ELF-1 (cell line): ENCODE data around the gene PSTPIP2.
"Not testable (repeated sequence)": the region's sequence is repeated elsewhere in the genome, so short reads cannot be mapped to it uniquely, and the experiment has no call there.

ENCODE experiments used
- DNase-seq: peaks from one replicate; pipeline ENCODE4 v3.0.0-alpha.2; 2016; ENCODE audit warnings: low read depth, low spot score

PSTPIP2 gene

DNA sequence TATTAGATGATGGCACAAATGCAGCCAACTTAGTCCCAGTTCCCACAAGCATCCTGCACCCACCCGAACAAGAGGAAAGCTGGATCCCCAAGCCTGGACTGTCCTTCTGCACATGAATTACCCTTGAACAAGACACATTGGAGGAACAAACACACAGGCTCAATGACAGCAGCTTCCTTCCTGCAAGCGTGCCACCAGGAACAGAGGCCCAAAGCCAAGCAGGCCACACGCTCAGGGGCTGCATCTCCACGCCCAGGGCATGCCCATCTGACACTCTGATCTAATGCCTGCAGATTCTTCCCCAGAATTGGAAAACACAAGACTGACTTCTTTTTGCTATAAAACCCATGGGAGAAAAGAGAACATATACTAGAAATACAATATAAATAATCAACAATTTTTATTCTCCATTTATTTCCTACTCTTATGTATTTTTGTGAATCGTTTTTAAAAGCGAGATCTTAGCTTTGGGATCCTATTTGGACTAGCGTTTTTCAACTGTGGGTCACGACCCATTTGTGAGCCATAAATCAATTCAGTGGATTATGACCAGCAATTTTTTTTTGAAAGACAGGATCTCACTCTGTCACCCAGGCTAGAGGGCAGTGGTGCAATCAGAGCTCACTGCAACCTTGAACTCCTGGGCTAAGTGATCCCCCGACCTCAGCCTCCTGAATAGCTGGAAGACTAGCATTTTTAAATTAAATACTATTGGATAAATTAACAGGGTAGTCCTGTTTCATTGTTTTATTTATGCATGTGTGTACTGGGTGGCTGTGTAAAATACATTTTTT, 34.4 kb downstream of the PSTPIP2 start:
- DNase-seq = no peak

- no peak for DNase-seq
Observed at GRCh38 chr18:46035696-46036680, 36.1 kb downstream of the PSTPIP2 start.

GRCh38 chr18:46034230-46034629, 37.8 kb downstream of the PSTPIP2 start:
- DNase-seq = no peak

- no peak for DNase-seq
Observed at GRCh38 chr18:46031741-46032140, 40.3 kb downstream of the PSTPIP2 start.

DNA sequence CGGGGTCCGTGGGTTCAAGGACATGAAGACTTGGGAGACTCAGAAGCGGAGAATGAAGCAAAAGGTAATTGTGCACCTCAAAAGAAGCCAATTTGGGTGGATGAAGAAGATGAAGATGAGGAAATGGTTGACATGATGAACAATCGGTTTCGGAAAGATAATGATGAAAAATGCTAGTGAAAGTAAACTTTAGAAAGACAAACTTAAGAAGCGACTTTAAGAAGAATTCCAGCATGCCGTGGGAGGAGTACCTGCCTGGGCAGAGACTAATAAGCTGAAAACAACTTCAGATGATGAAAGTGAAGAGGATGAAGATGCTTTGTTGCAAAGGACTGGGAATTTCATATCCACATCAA, 43.5 kb downstream of the PSTPIP2 start:
- DNase-seq = no peak

DNA sequence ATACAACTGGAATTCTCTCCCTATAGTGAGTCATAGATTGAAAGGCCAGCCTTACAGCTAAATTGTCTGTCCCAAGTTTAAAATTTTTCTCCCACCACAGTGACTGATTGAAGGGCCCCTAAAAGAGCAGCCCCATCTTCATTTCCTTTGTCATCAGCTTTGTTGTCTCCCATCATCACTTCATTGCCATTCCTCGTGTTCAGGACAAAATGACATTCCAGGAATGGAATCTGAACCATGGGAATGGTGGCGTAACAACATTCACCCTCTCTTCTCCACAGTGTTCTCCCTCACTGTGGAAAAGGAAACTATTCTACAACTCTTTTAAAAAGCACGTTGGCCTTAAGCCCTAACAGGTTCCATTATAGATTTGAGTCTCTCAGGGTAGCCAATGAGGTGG, 52.1 kb downstream of the PSTPIP2 start:
- DNase-seq = no peak

DNA sequence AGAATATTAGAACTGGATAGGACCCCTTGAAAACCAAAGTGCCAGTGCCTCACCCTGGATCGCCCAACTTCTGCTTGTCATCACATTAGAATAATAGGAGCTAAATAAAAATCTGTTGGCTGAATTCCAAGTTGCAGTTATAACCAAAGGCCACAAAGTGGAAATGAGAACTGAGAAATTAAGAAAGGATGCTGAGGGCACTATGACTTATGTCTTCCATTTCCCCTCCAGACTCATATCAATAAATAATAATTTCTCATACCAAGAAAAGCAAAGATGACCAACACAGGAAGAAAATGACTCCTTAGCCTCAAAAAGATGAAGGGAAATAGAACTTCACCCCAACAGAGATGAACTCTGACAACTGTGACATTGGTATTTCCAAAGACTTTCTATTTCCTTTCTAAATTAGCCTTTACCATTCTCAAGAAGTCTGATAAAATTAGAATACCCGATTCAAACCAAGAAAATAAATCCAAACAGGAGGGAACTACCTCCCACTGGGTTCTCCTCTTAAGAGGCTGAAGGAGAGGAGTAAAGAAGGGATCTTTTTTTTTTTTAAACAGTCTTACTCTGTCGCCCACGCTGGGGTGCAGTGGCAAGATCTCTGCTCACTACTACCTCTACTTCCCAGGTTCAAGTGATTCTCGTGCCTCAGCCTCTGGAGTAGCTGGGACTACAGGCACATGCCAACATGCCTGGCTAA, 58.4 kb downstream of the PSTPIP2 start:
- DNase-seq = no peak

GRCh38 chr18:46010676-46011075, 61.4 kb downstream of the PSTPIP2 start:
- DNase-seq = no peak

DNA sequence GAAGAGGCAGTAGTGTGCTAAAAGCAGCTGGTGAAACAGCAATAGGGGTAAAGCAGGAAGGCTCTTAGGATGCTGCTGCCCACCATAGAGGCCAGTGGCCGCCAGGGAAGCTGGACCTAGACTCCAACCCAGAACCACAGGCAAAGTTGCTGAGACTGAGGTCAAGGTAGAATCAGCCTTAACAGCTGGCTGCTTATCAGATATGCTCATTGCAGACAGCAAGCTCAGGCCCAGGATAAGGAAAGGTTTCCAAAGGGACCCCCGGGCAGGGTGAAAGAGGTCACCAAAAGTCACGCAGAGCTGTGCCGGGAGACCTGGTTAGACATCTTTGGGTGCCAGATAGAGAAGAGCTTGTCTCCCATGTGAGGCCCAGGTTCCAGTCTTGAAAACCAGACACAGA, 62.0 kb downstream of the PSTPIP2 start:
- DNase-seq = no peak

DNA sequence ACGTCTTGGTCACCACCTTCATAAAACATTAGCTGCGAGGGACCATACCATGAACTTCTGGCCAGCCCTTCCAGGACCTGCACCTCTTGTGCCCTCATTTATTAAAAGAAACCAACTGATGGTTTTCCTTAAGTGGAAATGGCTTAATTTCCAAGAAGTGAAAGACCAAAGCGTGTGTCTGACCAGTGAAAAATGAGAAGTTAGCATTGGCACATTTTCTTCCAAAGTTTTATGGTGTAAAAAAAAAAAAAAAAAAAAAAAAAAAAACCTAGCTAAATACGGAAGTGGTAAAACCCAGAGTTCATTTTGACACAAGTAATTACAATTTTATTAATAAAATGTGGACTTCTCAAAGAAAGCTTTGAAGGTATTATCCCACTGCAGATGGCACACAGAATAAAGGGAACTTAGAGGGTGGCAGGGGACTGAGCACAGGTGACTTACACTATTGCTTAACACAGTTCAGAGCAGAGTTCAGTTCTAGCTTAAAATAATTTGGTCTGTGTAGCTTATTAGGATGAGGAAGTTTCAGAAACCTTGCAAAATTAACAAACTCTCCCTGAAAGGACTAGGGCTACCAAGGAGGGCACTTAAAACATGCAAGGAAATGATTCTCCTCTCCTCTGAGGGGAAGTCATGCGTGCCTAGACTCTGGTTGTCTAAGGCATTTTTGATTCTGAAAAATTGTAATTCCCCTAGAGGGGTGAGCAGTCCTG, 62.8 kb downstream of the PSTPIP2 start:
- no peak for DNase-seq

DNA sequence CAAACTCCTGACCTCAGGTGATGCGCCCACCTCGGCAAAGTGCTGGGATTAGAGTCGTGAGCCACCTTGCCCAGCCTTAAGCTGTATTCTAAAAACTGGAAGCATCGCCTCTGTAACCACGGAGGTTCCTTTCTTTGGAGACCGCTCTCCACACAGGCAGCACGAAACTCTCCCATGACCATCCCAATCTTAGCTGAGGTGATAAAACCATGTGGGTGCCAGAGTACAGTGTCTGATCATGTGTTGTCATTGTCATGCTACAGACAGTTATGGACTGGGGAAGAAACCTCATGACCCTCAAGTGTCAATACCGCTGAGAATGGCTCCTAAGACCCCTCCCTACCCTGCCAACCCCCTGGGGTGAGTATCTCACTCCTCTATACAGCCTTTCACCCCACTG, 63.5 kb downstream of the PSTPIP2 start:
- no peak for DNase-seq

DNA sequence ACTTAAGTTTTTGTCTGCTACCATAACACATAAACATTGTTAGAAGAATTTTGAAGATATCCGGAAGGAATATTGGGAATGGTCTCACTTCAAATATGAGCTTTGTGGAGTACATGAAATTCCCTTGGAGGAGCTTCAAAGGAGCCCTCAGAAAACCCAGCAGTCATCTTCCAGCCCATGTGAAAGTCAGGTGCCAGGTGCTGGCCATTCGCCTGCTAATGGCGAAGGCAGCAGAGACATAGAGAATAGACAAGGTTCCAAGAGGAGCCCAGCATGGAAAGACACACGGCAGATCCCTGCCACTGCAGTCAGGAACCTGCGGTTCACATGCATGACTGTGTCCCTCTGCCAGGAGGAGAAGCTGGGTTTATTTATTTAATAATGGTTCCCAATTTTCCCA, 64.9 kb downstream of the PSTPIP2 start:
- DNase-seq = no peak

DNA sequence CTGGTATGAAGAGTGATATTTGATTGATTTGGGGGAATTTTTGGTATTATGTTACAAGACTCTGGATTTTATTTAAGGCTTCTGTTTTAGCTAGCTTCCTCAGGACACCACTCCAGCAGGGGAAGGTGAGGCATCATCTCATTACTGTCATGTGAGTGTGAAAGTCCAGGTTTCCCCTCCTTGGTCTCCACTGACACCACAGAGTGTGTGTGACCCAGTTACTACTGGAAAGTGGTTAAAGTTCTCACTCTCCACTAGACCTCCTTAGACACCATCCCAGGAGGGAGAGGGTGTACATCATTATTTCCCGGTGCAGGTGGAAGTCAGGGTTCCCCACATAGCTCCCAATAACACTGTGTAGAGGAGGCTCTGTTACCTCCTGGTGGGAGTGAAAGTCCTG, 69.1 kb downstream of the PSTPIP2 start:
- no peak for DNase-seq

- no peak for DNase-seq
Observed at GRCh38 chr18:46001892-46002291, 70.2 kb downstream of the PSTPIP2 start.

DNA sequence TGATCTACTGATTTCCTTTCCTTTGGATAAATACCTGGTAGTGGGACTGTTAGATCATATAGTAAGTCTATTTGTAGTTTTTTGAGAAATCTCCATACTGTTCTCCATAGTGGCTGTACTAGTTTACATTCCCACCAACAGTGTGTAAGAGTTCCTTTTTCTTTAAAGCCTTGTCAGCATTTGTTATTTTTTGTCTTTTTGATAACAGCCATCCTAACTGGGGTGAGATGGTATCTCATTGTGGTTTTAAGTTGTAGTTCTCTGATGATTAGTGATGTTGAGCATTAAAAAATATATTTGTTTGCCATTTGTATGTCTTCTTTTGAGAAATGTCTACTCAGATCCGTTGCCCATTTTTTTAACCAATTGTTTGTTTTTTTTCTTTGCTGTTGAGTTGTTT, 71.0 kb downstream of the PSTPIP2 start:
- no peak for DNase-seq

- DNase-seq = no peak
Observed at GRCh38 chr18:45999536-45999935, 72.5 kb downstream of the PSTPIP2 start.

- DNase-seq = no peak
Observed at GRCh38 chr18:45998244-45998643, 73.8 kb downstream of the PSTPIP2 start.

- DNase-seq = no peak
Observed at GRCh38 chr18:45997700-45998151, 74.3 kb downstream of the PSTPIP2 start.

GRCh38 chr18:45995461-45995860, 76.6 kb downstream of the PSTPIP2 start:
- no peak for DNase-seq

- peak; percentile 10 for DNase-seq
Observed at GRCh38 chr18:45993438-45993837, 78.6 kb downstream of the PSTPIP2 start.

DNA sequence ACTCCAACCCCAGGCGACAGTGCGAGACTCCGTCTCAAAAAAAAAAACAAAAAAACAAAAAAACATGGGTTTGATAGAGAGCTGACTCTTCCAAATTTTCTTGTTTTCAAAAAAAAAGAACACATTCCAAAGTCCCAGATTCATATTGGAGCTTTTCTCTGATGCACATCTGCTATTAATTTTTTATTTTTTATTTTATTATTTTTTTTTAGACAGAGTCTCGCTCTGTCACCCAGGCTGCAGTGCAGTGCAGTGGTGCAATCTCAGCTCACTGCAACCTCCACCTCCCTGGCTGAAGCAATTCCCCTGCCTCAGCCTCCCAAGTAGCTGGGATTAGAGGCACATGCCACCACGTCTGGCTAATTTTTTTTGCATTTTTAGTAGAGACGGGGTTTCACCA, 79.5 kb downstream of the PSTPIP2 start:
- DNase-seq = not testable (repeated sequence)
